COLO829 (cell line): ENCODE results near the gene MEIOSIN.
"Not testable (repeated sequence)": the region's sequence is repeated elsewhere in the genome, so short reads cannot be mapped to it uniquely, and the experiment has no call there.

ENCODE experiments used
- DNase-seq: peaks from one replicate; pipeline ENCODE4 v3.0.0; 2012; ENCODE audit warnings: low spot score

The MEIOSIN gene

GRCh38 chr19:45780448-45781213, 47.4 kb downstream of the MEIOSIN start:
- no peak for DNase-seq

- DNase-seq: no peak
Measured at GRCh38 chr19:45781214-45782161, 48.2 kb downstream of the MEIOSIN start.

DNA sequence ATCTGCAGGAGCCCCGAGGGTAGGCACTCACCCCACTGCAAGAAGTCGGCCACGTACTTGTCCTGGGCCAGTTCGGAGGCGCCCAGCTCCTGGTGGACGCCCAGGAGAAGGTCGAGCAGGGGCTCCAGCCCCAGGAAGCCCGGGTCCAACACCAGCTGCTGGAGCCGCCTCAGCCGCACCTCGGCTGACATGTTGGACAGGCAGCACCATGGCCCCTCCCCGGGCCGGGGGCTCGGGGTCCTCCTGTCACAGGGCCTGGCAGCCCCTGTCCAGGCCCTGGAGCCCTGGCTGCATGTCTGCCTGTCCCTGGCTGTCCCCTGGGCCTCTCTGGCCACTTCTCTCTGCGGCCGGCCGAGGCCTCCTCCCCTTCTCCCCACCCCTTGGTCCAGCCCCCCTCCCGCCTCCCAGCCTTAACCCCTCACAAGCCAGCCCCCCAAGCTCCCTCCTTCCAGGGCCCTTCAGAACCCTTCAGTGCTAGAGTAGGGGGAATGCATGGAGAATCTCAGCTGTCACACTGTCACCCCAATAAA, 49.0 kb downstream of the MEIOSIN start, which contains the start of gene DMPK:
DMPK (minus strand) TSS at position 329 of the 530 bp plus-strand sequence; CDS start at position 191, 138 bp downstream.
- DNase-seq: no peak

GRCh38 chr19:45782820-45783785, 49.9 kb downstream of the MEIOSIN start:
- peak; percentile 76 for DNase-seq

DNA sequence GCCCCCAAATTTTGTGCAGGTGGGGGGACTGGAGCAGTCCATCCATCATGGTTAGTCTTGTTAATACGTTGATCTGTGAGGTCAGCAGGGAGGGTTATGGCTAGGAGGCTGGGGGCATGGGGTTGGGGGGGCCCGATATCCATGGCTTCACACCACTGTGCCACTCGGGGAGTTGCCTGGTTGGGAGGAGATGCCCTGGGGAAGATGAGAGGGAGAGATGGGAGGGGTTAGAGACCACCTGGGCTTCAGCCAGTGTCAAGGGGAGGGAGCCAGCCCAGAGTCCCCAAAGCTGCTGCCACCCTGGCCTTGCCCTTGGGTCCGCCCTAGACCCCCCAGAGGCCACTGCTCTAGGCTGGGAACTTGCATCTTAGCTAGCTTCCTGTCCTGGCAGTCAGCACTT, 50.9 kb downstream of the MEIOSIN start:
- DNase-seq: no peak

DNA sequence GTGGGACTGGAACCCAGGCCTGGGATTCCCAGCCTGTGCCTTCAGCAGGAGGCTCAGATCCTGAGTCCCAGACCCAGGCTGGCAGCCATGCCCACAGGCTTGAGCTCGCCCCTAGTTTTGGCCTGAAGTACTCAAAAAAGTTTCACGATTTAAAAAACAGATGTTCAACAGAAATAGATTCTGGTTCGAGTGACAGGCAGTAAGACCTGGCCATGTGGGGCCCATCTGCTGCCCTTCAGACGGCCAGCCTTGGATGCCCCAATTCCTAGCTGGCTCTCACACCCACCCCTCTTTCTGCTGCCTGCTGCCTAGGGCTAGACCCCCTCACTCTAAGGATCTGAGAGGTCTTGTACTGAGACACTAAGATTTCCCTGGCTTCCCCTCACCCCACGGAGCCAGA, 51.9 kb downstream of the MEIOSIN start:
- no peak for DNase-seq

DNA sequence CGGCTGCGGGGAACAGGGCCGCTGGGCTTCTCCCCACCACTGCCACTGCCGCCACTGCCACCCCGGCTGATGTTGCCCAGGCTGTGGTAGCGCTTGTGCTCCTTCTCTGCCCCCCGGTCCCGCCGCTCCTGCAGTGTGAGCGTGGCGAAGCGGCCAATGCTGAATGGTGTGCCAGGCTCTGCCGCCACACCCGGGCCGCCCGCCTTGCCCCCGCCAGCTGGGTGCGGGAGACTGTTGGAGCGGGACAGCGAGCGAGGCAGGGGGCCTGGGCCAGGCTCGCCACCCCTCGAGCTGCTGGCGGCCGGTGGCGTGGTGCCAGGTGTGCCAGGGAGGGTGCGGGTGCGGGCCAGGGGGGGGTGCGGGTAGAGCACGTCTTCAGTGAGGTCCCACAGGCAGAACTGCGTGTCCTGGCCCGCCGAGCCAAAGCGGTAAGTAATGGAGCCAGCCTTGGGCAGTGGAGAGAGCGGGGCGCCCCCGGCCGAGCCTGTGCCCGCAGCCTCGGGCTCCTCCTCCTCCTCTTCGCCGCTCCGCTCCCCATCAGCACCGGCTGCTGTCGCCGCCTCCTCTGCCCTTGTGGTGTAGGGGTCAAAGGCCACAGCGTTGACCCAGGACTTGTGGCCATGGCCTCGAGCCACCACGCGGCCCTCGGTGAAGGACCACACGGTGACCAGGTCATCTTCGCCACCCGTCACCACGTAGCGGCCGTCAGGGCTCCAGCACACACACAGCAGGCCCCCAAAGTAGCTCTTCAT, 52.7 kb downstream of the MEIOSIN start:
- DNase-seq: no peak

- no peak for DNase-seq
Measured at GRCh38 chr19:45786533-45786894, 53.3 kb downstream of the MEIOSIN start.

DNA sequence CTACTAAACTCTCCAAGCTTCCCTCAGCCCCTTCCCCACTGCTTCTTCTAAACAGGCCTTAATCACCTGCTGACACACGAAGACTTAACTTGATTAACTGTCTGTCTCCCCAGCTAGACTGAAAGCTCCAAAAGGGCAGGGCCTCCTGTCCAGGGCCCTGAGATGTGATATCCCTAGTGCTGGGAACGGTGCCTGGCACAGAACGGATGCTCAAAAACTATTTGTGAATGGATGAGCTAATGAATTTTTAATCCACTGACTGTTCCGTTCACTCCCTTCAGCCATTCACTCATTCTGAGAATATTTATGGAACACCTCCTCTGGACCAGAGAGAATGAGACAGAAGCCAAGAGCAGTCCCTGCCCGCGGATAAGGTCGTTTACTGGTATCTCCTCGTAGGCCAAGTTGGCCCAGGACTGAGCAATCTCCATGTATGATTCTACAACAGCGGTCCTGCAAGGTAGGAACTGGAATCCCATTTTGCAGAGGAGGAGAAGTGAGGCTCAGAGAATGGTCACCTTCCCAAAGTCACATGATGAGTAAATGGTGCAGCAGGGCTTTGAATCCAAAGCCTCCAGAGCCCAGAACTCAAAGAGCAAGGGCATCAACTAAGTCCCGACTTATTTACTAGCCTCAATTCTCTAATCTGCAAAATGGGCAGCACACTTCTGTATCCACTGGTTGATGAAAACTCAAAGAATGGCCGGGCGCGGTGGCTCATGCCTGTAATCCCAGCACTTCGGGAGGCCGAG, 56.0 kb downstream of the MEIOSIN start:
- no peak for DNase-seq

DNA sequence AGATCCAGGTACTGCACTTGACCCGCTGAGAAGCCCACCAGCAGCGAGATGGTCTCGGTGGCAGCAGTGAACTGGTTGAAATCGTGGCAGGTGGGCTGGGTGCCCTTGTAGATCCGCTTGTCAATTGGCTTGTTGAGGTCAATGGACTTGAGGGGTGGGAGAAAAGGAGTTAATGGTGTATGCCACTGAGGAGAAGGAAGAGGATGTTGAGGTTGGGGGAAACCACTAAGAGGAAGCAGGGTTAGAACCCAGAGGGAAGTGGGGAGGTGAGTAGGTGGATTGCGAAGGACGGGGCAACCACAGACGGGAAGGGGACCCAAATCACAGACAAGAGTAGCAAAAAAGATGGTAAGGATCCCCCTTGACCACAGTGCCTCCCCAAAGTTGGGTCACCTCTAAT, 57.7 kb downstream of the MEIOSIN start:
- no peak for DNase-seq

- no peak for DNase-seq
Measured at GRCh38 chr19:45791744-45792469, 58.7 kb downstream of the MEIOSIN start.

DNA sequence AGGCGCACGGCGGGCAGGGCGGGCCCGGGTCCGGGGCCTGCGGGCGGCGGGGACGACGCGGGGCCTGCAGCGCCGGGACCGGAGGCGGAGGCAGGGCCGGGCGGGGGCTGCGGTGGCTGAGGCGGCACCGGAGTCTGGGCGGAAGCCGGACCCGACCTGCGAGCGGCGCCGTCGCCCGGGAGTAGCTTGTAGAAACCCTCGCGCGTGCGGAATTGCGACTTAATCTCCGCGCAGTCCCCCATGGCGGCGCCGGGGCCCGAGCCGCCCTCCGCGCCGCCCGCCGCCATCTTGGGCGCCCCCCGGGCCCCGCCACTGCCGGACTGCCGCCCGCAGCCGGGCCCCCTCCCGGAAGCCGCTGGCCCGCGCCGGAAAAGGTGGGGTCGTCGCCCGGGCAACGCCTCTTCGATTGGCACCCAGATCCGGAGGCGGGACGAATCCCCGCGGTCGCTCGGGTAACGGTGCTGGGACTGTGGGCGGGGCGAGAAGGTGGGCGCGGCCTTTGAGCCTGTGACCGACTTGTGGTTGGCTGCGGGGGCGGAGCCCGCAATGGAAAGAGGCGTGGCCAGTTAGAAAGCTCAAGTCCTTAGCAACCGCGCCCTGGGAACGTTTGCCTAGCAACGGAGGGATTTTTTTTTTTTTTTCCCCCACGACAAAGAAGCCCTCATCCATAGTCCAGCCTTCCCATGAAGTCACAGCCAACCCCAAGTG, 59.4 kb downstream of the MEIOSIN start, which contains the start of gene DMWD:
DMWD (minus strand) TSS at position 376 of the 708 bp plus-strand sequence; CDS start at position 287, 89 bp downstream.
- peak; percentile 97 for DNase-seq

- DNase-seq: no peak
Measured at GRCh38 chr19:45793178-45793564, 59.9 kb downstream of the MEIOSIN start.

GRCh38 chr19:45793876-45794275, 60.6 kb downstream of the MEIOSIN start:
- no peak for DNase-seq

- DNase-seq: no peak
Measured at GRCh38 chr19:45794627-45795026, 61.4 kb downstream of the MEIOSIN start.

GRCh38 chr19:45798995-45799517, 65.8 kb downstream of the MEIOSIN start:
- peak; percentile 79 for DNase-seq

DNA sequence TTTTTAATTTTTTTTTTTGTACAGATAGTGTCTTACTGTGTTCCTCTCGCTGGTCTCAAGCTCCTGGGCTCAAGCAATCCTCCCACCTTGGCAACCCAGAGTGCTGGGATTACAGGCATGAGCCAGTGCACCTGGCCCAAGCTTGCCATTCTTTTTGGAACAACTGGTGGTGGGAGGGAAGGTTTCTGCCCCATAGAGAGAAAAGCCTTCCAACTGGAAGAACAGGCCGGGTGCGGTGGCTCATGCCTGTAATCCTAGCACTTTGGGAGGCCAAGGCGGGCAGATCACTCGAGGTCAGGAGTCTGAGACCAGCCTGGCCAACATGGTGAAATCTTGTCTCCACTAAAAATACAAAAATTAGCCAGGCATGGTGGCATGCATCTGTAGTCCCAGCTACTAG, 66.3 kb downstream of the MEIOSIN start:
- not testable (repeated sequence) for DNase-seq

DNA sequence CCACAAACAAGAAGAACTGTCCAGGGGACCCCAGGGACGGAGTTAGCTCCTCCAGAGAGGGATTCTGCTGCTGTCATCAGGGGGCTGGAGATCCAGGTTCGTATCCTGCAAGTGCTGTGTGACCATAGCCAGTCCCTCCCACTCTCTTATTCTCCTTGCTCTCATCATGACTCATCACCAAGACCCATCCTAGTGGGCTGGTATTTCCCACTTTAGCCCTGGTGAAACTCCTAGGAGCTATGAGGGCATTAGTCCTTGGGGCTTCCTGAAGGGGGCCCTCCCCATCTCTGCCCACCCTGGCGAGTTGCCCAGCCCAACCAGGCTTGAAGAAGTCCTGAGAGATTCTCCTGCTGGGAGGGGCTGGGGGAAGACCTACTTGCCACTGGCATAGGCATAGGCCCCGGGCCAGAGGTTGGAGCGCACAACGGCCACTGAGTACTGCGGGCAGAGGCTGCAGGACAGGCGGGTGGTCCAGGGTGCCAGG, 66.9 kb downstream of the MEIOSIN start:
- no peak for DNase-seq
